SK-N-SH treated with all-trans-retinoic acid at 6 μM for 48 hours (cell line): ENCODE measurements around the gene KIF6.

Experiments used
- ATAC-seq: fragments of 200-7000 bp; cut with Tn5 transposase; 3 replicates; pipeline ENCODE4 v1.9.1; 2020; ENCODE audit warnings: mild to moderate bottlenecking, moderate library complexity
- ARNTL ChIP-seq: fragments of 450-650 bp; formaldehyde crosslinking; IDR thresholded peaks from 2 replicates; pipeline ENCODE4 v1.5.0; 2020; ENCODE audit warnings: low read depth, mild to moderate bottlenecking, moderate library complexity, borderline replicate concordance
- BACH2 ChIP-seq: fragments of 250-450 bp; sonication (Bioruptor Pico); IDR thresholded peaks from 2 replicates; pipeline ENCODE4 v1.9.0; 2021; ENCODE audit warnings: mild to moderate bottlenecking, borderline replicate concordance
- CSDC2 ChIP-seq: fragments of 250-450 bp; sonication (Bioruptor Pico); IDR thresholded peaks from 2 replicates; pipeline ENCODE4 v1.5.0; 2020; ENCODE audit warnings: mild to moderate bottlenecking, moderate library complexity
- ESRRG ChIP-seq: fragments of 250-450 bp; sonication (Bioruptor Pico); IDR thresholded peaks from 2 replicates; pipeline ENCODE4 v1.6.1; 2021; ENCODE audit warnings: mild to moderate bottlenecking
- GLIS3 ChIP-seq: fragments of 250-450 bp; sonication (Bioruptor Pico); IDR thresholded peaks from 2 replicates; pipeline ENCODE4 v1.5.0; 2020; ENCODE audit warnings: mild to moderate bottlenecking, moderate library complexity
- ISL1 ChIP-seq: fragments of 250-450 bp; sonication (Bioruptor Pico); IDR thresholded peaks from 2 replicates; pipeline ENCODE4 v2.1.2; 2022; ENCODE audit warnings: mild to moderate bottlenecking, moderate library complexity
- OSR1 ChIP-seq: fragments of 250-450 bp; sonication (Bioruptor Pico); IDR thresholded peaks from 2 replicates; pipeline ENCODE4 v1.8.0; 2022; ENCODE audit warnings: moderate library complexity, mild to moderate bottlenecking, inconsistent platforms
- PPARA ChIP-seq: fragments of 250-450 bp; sonication (Bioruptor Pico); IDR thresholded peaks from 2 replicates; pipeline ENCODE4 v1.5.0; 2020; ENCODE audit warnings: mild to moderate bottlenecking, borderline replicate concordance
- RARB ChIP-seq: fragments of 250-450 bp; sonication (Bioruptor Pico); IDR thresholded peaks from 2 replicates; pipeline ENCODE4 v1.8.0; 2021; ENCODE audit warnings: mild to moderate bottlenecking, moderate library complexity
- SNAI2 ChIP-seq: fragments of 250-450 bp; sonication (Bioruptor Pico); IDR thresholded peaks from 2 replicates; pipeline ENCODE4 v1.5.0; 2020; ENCODE audit warnings: mild to moderate bottlenecking, moderate library complexity
- TCF4 ChIP-seq: fragments of 250-450 bp; sonication (Bioruptor Pico); IDR thresholded peaks from 2 replicates; pipeline ENCODE4 v1.8.0; 2021; ENCODE audit warnings: mild to moderate bottlenecking, moderate library complexity, borderline replicate concordance
- TOX ChIP-seq: fragments of 250-450 bp; sonication (Bioruptor Pico); IDR thresholded peaks from 2 replicates; pipeline ENCODE4 v1.8.0; 2021; ENCODE audit warnings: mild to moderate bottlenecking, moderate library complexity, borderline replicate concordance
- ZC3H10 ChIP-seq: fragments of 250-450 bp; sonication (Bioruptor Pico); IDR thresholded peaks from 2 replicates; pipeline ENCODE4 v1.5.1; 2021; ENCODE audit warnings: mild to moderate bottlenecking, moderate library complexity
- ZFP3 ChIP-seq: fragments of 250-450 bp; sonication (Bioruptor Pico); IDR thresholded peaks from 2 replicates; pipeline ENCODE4 v1.5.0; 2020; ENCODE audit warnings: mild to moderate bottlenecking, moderate library complexity
- ZFP30 ChIP-seq: fragments of 450-650 bp; formaldehyde crosslinking; IDR thresholded peaks from 2 replicates; pipeline ENCODE4 v1.5.0; 2022; ENCODE audit warnings: mild to moderate bottlenecking, moderate library complexity
- ZNF70 ChIP-seq: fragments of 450-650 bp; formaldehyde crosslinking; IDR thresholded peaks from 2 replicates; pipeline ENCODE4 v1.5.0; 2020; ENCODE audit warnings: mild to moderate bottlenecking, moderate library complexity
- ZNF8 ChIP-seq: fragments of 450-650 bp; formaldehyde crosslinking; IDR thresholded peaks from 2 replicates; pipeline ENCODE4 v1.5.0; 2020; ENCODE audit warnings: mild to moderate bottlenecking, moderate library complexity
- TF ChIP-seq, protein P1 (sequence below): fragments of 250-450 bp; sonication (Bioruptor Pico); IDR thresholded peaks from 2 replicates; pipeline ENCODE4 v1.8.0; 2020; ENCODE audit warnings: mild to moderate bottlenecking, moderate library complexity, borderline replicate concordance
- TF ChIP-seq, protein P2 (sequence below): fragments of 250-450 bp; sonication (Bioruptor Pico); IDR thresholded peaks from 2 replicates; pipeline ENCODE4 v1.8.0; 2021; ENCODE audit warnings: low read depth, mild to moderate bottlenecking, moderate library complexity, borderline replicate concordance
- TF ChIP-seq, protein P3 (sequence below): fragments of 250-450 bp; sonication (Bioruptor Pico); IDR thresholded peaks from 2 replicates; pipeline ENCODE4 v1.5.0; 2020; ENCODE audit warnings: mild to moderate bottlenecking, moderate library complexity
- TF ChIP-seq, protein P4 (sequence below): fragments of 250-450 bp; sonication (Bioruptor Pico); IDR thresholded peaks from 2 replicates; pipeline ENCODE4 v1.5.1; 2021; ENCODE audit warnings: mild to moderate bottlenecking, moderate library complexity
- TF ChIP-seq, protein P5 (sequence below): fragments of 250-450 bp; sonication (Bioruptor Pico); IDR thresholded peaks from 2 replicates; pipeline ENCODE4 v1.5.1; 2020; ENCODE audit warnings: low read depth, mild to moderate bottlenecking, moderate library complexity

KIF6 gene

DNA sequence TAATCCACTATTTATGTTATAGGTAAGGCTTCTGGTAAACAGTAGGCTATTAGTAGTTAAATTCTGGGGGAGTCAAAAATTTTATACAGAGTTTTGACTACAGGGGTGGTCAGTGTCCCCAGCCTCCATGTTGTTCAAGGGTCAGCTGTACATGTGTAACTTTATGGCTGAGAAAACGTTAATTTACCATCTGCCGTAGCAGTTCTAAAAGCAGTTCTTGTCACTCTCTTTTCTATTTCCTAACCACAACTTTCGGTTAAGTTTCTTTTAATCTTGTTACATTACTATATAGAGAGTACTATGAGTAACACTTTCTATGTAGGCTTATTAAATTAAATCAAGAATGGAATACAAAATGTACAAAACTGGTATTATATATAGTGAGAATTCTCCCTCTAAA is 21.6 kb upstream of the KIF6 start:
- no peak for ATAC-seq
- TF ChIP-seq ZNF70 (CRISPR knock-in tag) (no peak), BACH2 (CRISPR knock-in tag) (no peak), CSDC2 (CRISPR knock-in tag) (no peak), GLIS3 (CRISPR knock-in tag) (no peak), OSR1 (CRISPR knock-in tag) (no peak), ZNF8 (no peak)
- TF ChIP-seq, protein P1, sequence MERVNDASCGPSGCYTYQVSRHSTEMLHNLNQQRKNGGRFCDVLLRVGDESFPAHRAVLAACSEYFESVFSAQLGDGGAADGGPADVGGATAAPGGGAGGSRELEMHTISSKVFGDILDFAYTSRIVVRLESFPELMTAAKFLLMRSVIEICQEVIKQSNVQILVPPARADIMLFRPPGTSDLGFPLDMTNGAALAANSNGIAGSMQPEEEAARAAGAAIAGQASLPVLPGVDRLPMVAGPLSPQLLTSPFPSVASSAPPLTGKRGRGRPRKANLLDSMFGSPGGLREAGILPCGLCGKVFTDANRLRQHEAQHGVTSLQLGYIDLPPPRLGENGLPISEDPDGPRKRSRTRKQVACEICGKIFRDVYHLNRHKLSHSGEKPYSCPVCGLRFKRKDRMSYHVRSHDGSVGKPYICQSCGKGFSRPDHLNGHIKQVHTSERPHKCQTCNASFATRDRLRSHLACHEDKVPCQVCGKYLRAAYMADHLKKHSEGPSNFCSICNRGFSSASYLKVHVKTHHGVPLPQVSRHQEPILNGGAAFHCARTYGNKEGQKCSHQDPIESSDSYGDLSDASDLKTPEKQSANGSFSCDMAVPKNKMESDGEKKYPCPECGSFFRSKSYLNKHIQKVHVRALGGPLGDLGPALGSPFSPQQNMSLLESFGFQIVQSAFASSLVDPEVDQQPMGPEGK (CRISPR knock-in tag): no peak
- TF ChIP-seq, protein P2, sequence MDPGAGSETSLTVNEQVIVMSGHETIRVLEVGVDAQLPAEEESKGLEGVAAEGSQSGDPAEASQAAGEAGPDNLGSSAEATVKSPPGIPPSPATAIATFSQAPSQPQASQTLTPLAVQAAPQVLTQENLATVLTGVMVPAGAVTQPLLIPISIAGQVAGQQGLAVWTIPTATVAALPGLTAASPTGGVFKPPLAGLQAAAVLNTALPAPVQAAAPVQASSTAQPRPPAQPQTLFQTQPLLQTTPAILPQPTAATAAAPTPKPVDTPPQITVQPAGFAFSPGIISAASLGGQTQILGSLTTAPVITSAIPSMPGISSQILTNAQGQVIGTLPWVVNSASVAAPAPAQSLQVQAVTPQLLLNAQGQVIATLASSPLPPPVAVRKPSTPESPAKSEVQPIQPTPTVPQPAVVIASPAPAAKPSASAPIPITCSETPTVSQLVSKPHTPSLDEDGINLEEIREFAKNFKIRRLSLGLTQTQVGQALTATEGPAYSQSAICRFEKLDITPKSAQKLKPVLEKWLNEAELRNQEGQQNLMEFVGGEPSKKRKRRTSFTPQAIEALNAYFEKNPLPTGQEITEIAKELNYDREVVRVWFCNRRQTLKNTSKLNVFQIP: no peak
- TF ChIP-seq, protein P3, sequence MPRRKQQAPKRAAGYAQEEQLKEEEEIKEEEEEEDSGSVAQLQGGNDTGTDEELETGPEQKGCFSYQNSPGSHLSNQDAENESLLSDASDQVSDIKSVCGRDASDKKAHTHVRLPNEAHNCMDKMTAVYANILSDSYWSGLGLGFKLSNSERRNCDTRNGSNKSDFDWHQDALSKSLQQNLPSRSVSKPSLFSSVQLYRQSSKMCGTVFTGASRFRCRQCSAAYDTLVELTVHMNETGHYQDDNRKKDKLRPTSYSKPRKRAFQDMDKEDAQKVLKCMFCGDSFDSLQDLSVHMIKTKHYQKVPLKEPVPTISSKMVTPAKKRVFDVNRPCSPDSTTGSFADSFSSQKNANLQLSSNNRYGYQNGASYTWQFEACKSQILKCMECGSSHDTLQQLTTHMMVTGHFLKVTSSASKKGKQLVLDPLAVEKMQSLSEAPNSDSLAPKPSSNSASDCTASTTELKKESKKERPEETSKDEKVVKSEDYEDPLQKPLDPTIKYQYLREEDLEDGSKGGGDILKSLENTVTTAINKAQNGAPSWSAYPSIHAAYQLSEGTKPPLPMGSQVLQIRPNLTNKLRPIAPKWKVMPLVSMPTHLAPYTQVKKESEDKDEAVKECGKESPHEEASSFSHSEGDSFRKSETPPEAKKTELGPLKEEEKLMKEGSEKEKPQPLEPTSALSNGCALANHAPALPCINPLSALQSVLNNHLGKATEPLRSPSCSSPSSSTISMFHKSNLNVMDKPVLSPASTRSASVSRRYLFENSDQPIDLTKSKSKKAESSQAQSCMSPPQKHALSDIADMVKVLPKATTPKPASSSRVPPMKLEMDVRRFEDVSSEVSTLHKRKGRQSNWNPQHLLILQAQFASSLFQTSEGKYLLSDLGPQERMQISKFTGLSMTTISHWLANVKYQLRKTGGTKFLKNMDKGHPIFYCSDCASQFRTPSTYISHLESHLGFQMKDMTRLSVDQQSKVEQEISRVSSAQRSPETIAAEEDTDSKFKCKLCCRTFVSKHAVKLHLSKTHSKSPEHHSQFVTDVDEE (CRISPR knock-in tag): no peak

DNA sequence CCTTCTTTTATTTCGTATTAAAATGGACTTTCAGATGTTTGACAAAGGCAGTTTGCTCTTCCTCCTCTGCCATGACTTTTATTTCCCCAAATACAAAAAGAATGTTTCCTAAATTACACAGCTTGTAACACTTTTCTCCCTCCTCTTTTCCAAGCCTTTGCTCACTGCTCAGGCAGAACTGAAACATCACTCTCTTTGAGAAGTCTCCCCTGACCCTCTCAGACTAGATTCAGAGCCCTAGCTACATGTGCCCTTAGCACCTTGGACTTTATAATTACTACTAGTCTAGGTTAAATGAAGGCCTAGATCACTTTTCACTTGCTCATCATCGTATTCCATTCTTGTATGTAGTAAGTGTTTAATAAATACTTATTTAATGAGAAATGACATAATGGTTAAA is 8.5 kb upstream of the KIF6 start:
- no peak for ATAC-seq
- no peak for TF ChIP-seq ZNF70 (CRISPR knock-in tag)
- no peak for TF ChIP-seq ISL1 (CRISPR knock-in tag)
- no peak for TF ChIP-seq PPARA (CRISPR knock-in tag)
- TF ChIP-seq GLIS3 (CRISPR knock-in tag): no peak
- no peak for TF ChIP-seq ARNTL (CRISPR knock-in tag)
- TF ChIP-seq, protein P4, sequence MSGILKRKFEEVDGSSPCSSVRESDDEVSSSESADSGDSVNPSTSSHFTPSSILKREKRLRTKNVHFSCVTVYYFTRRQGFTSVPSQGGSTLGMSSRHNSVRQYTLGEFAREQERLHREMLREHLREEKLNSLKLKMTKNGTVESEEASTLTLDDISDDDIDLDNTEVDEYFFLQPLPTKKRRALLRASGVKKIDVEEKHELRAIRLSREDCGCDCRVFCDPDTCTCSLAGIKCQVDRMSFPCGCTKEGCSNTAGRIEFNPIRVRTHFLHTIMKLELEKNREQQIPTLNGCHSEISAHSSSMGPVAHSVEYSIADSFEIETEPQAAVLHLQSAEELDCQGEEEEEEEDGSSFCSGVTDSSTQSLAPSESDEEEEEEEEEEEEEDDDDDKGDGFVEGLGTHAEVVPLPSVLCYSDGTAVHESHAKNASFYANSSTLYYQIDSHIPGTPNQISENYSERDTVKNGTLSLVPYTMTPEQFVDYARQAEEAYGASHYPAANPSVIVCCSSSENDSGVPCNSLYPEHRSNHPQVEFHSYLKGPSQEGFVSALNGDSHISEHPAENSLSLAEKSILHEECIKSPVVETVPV (CRISPR knock-in tag): no peak
- TF ChIP-seq OSR1 (CRISPR knock-in tag): no peak
- TF ChIP-seq BACH2 (CRISPR knock-in tag): no peak
- TF ChIP-seq, protein P2: no peak
- no peak for TF ChIP-seq ZFP3 (CRISPR knock-in tag)
- no peak for TF ChIP-seq TOX (CRISPR knock-in tag)
- TF ChIP-seq, protein P1 (CRISPR knock-in tag): no peak
- no peak for TF ChIP-seq TCF4 (CRISPR knock-in tag)
- TF ChIP-seq ZFP30 (CRISPR knock-in tag): no peak
- no peak for TF ChIP-seq RARB (CRISPR knock-in tag)
- TF ChIP-seq, protein P5, sequence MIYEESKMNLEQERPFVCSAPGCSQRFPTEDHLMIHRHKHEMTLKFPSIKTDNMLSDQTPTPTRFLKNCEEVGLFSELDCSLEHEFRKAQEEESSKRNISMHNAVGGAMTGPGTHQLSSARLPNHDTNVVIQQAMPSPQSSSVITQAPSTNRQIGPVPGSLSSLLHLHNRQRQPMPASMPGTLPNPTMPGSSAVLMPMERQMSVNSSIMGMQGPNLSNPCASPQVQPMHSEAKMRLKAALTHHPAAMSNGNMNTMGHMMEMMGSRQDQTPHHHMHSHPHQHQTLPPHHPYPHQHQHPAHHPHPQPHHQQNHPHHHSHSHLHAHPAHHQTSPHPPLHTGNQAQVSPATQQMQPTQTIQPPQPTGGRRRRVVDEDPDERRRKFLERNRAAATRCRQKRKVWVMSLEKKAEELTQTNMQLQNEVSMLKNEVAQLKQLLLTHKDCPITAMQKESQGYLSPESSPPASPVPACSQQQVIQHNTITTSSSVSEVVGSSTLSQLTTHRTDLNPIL (CRISPR knock-in tag): no peak
- TF ChIP-seq SNAI2 (CRISPR knock-in tag): no peak
- no peak for TF ChIP-seq ZC3H10
- no peak for TF ChIP-seq ZNF8
- TF ChIP-seq ESRRG (CRISPR knock-in tag): no peak
